Ovary (tissue), 9 donors: ENCODE results near the gene RHBDD2. TPM values are rescaled to one million over a fixed set of nuclear protein-coding genes. Genes with fewer than 3 reads are reported as not detected.
"Not testable (repeated sequence)": the region's sequence is repeated elsewhere in the genome, so short reads cannot be mapped to it uniquely, and the experiment has no call there.

Source experiments
- DNase-seq, 5 donors: peaks; one replicate each; pipeline ENCODE4 v3.0.0-alpha.2; 2019 to 2020
- H3K27ac ChIP-seq, 2 donors: fragments of 200-600 bp; one replicate each; pipeline versions ENCODE4 v1.5.1 to v1.8.0; 2019 to 2022
- H3K27me3 ChIP-seq: fragments of 200-600 bp; one replicate; pipeline ENCODE4 v1.8.0; 2022
- H3K36me3 ChIP-seq: fragments of 200-600 bp; sonication (generic); one replicate; pipeline ENCODE4 v1.5.1; 2019
- H3K4me1 ChIP-seq: one replicate; pipeline ENCODE4 v1.8.1; 2013; ENCODE audit warnings: mild to moderate bottlenecking, moderate library complexity; ENCODE audit not compliant: insufficient read depth
- H3K4me3 ChIP-seq: fragments of 200-600 bp; sonication (generic); one replicate; pipeline ENCODE4 v1.5.1; 2017
- H3K9me3 ChIP-seq, 2 donors: fragments of 200-600 bp in 1 of 2; sonication (generic) in 1 of 2; one replicate each; pipeline versions ENCODE4 v1.5.1 to v1.8.1; 2013 to 2019; ENCODE audit warnings: mild to moderate bottlenecking in 1 of 2, moderate library complexity in 1 of 2
- EP300 ChIP-seq: sonication (generic); formaldehyde crosslinking; IDR thresholded peaks from one replicate; pipeline ENCODE4 v1.6.1; 2017; ENCODE audit warnings: antibody characterized with exemption
- POLR2A ChIP-seq: fragments of 450-650 bp; IDR thresholded peaks from one replicate; pipeline ENCODE4 v1.6.1; 2017; ENCODE audit warnings: antibody characterized with exemption, mild to moderate bottlenecking, moderate library complexity
- WGBS, 3 donors: extraction: QIAGEN DNeasy Blood & Tissue Kit in 1 of 3; methylation state at CpG; one replicate each; pipeline versions ENCODE4 v1.1.5 to v1.1.7; 2013 to 2017; 5-methylcytosine and 5-hydroxymethylcytosine counted together
- intact Hi-C, 4 donors: fragments of 100-400 bp; cut with DNase I; formaldehyde crosslinking; loops; one replicate each; pipeline versions ENCODE4 v1.11.0 to v1.15.1; 2022 to 2023
- polyA plus RNA-seq, 2 donors: library from polyadenylated mRNA; stranded (reverse); fragments of 200-250 nt in 1 of 2; fragments of 350-450 nt in 1 of 2; fragmentation: Illumina TruSeq in 1 of 2; extraction: RNeasy Lipid Tissue Mini Kit (QIAGEN cat#74804) in 1 of 2; gene quantifications; one replicate each; pipeline ENCODE4 v1.2.3, GENCODE V29; 2013 to 2014
- total RNA-seq, 7 donors: library from RNA; depleted of rRNA in 2 of 7; stranded (reverse); fragments of >200 nt in 2 of 7; fragmentation: NEBNext Ultra II Directional in 3 of 7; extraction: Animal tissue kit (Norgen Biotek cat#: 25700) in 3 of 7; gene quantifications; one replicate each; pipeline versions ENCODE4 v1.1.0 to v1.2.4, GENCODE V29; 2016 to 2023
- TF ChIP-seq, protein P1 (sequence below), 3 donors: fragments of 450-650 bp in 2 of 3; fragments of 200-600 bp in 1 of 3; IDR thresholded peaks; one replicate each; pipeline versions ENCODE4 v1.5.1 to v1.8.0; 2016 to 2022; ENCODE audit warnings: antibody characterized with exemption in 3 of 3, mild to moderate bottlenecking in 1 of 3
- donor health status: DM: no; HTN: no; CAD: no; lungs with moderate emphysema.
- donor health status: DM: no; HTN: no; CAD: no.
- donor health status: Bipolar disorder and iron deficiency.
- donor health status: DM: yes; HTN: yes; CAD: no.
- donor health status: DM: no; HTN: no; CAD: no.
- donor health status: DM: yes; HTN: yes; CAD: no.

Gene RHBDD2
- total and polyA plus RNA-seq, 9 donors, result 26.6 to 99.3 (median 70.0) TPM

DNA sequence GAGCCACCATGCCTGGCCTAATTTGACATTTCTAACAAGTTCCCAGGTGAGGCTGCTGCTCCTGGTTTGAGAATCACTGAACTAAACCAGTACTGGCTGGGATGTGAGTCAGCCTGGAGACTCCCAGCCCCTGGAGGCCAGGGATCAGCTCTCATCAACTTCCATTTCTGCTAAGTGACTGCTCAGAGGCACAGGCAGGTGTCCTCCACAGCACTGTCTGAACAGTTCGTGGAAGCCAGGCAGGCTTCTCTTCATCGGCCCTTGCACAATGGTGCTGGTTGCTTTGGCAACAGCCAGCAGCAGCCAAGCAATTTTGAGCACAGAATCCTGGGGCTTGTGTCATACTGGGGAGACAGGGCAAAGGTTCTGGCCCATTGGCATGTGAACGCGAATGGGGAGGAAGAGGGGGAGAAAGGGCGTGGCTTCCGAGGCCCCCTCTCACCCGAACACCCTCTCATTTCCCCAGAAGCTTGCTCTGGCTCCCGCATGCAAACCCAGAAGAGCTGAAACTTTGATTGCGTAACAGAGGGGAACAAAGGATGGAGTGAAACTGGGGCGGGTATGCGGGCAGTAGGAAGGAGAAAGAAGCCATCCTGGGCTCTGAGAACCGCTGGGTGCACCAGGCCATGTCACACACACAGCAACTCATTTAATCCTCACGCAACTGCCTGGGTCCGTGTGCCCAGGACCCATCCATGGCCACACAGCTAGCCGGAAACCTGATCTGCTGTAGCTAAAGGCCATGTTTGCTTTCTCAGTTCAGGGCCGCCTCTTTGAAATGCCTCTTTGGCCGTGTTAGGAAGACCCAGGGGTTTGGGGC lies 27.2 kb downstream of the RHBDD2 start:
- Histone ChIP-seq H3K27me3 (no peaks in the 10 kb centered on the region), H3K9me3 (no peaks in the 10 kb centered on the region), H3K27ac (peak overlapping the region in 1 of 2 donors; percentile 69), H3K4me3 (no peak overlapping the region), H3K4me1 (peaks cover 7% of the 10 kb centered on the region), H3K36me3 (no peaks in the 10 kb centered on the region)
- WGBS, 3 donors, result 20 to 28% (median 28%) methylated on average over 17 of the region's 17 CpGs
- intact Hi-C loops, result no loop called here
- TF ChIP-seq POLR2A (no peak), EP300 (peak; percentile 68)
- TF ChIP-seq, protein P1, sequence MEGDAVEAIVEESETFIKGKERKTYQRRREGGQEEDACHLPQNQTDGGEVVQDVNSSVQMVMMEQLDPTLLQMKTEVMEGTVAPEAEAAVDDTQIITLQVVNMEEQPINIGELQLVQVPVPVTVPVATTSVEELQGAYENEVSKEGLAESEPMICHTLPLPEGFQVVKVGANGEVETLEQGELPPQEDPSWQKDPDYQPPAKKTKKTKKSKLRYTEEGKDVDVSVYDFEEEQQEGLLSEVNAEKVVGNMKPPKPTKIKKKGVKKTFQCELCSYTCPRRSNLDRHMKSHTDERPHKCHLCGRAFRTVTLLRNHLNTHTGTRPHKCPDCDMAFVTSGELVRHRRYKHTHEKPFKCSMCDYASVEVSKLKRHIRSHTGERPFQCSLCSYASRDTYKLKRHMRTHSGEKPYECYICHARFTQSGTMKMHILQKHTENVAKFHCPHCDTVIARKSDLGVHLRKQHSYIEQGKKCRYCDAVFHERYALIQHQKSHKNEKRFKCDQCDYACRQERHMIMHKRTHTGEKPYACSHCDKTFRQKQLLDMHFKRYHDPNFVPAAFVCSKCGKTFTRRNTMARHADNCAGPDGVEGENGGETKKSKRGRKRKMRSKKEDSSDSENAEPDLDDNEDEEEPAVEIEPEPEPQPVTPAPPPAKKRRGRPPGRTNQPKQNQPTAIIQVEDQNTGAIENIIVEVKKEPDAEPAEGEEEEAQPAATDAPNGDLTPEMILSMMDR (IDR thresholded peaks at IDR 0.05), result no peak
- peak; percentile 57 to 89 (median 81) for DNase-seq

DNA sequence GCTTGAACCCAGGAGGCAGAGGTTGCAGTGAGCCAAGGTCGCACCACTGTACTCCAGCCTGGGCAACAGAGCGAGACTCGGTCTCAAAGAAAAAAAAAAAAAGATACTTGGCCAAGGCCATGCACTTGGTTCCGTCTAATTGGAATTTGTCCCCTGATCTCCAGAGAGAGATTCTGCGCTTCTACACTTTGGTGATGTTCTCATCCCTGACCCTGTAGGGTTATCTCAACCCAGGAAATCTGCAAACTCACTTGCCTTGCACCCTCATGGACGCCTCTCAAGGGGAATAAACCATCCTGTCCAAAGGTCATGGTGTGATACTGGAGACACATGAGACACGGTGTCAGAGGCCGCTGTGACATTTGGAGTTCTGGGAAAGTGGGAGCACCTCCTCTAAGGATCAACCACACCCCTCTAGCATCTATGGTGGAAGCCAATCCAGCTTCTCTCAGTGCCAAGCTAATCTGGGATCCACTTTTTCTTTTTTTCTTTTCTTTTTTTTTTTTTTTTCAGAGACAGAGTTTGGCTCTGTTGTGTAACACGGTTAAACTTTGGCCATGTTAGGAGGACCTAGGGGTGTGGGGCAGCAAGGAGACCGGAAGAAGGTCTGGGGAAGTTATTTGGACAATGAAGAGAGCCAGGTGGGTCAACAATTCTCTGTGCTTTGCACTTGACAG lies 28.3 kb downstream of the RHBDD2 start:
- intact Hi-C loops, result no loop called here
- Histone ChIP-seq H3K27ac (no peak overlapping the region), H3K9me3 (no peaks in the 10 kb centered on the region), H3K27me3 (no peaks in the 10 kb centered on the region), H3K4me3 (no peak overlapping the region), H3K4me1 (peaks cover 7% of the 10 kb centered on the region), H3K36me3 (no peaks in the 10 kb centered on the region)
- TF ChIP-seq, protein P1 (IDR thresholded peaks at IDR 0.05), result no peak
- TF ChIP-seq POLR2A (no peak), EP300 (no peak)
- 66 to 76% (median 73%) methylated on average over 10 of the region's 10 CpGs for WGBS, 3 donors
- DNase-seq, result no peak

DNA sequence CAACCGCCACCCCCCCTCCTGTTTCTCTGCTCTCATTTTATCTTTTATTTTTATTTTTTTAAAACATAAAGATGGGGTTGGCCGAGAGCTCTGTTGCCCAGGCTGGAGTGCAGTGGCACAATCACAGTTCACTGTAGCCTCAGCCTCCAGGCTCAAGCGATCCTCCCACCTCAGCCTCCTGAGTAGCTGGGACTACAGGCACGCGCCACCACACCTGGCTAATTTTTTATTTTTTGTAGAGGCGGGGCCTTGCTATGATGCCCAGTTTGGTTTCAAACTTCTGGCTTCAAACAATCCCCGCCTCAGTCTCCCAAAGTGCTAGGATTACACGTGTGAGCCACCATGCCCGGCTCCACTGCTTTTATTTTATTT lies 28.8 kb downstream of the RHBDD2 start:
- DNase-seq, intact Hi-C loops, H3K36me3 ChIP-seq, H3K27ac ChIP-seq, H3K27me3 ChIP-seq, H3K4me1 ChIP-seq, H3K9me3 ChIP-seq, H3K4me3 ChIP-seq: not testable (repeated sequence)
- WGBS, 3 donors, result 84 to 89% (median 89%) methylated on average over 9 of the region's 9 CpGs

DNA sequence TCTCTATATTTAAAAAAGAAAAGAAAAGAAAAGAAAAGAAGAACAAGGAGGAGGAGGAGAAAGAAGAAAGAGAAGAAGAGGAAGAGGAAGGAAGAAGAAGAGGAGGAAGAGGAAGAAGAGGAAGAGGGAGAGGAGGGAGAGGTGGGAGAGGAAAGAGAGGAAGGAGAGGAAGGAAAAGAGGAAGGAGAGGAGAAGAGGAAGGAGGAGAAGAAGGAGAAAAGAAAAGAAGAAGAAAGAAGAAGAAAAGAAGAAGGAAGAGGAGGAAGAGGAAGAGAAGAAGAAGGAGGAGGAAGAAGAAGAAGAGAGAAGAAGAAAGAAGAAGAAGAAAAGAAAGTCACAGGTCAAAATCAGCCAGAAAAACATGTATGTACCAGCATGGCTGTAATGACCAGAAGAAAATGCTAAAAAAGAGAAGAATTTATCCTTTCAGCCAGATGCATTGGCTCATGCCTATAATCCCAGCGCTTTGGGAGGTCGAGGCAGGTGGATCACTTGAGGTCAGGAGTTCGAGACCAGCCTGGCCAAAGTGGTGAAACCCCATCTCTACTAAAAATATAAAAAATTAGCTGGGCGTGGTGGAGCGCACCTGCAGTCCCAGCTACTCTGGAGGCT lies 30.8 kb downstream of the RHBDD2 start:
- no peaks in the 10 kb centered on the region for H3K36me3 ChIP-seq
- WGBS, 3 donors, result 90 to 94% (median 94%) methylated on average over 5 of the region's 5 CpGs
- H3K4me1 ChIP-seq, result peaks cover 12% of the 10 kb centered on the region
- H3K4me3 ChIP-seq, result no peak overlapping the region
- H3K9me3 ChIP-seq, result no peaks in the 10 kb centered on the region
- no peak for TF ChIP-seq POLR2A
- TF ChIP-seq, protein P1 (IDR thresholded peaks at IDR 0.05), result no peak
- no peak for TF ChIP-seq EP300
- no peak overlapping the region for H3K27ac ChIP-seq
- intact Hi-C loops, result no loop called here
- H3K27me3 ChIP-seq, result no peaks in the 10 kb centered on the region
- DNase-seq, result no peak

DNA sequence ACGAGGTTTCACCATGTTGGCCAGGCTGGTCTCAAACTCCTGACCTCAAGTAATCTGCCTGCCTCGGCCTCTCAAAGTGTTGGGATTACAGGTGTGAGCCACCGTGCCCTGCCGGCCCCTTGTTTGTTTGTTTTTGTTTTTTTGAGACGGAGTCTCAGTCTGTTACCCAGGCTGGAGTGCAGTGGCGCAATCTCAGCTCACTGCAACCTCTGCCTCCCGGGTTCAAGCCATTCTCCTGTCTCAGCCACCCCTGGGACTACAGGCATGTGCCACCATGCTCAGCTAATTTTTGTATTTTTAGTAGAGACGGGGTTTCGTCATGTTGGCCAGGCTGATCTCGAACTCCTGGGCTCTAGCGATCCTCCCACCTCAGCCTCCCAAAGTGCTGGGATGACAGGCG lies 32.4 kb downstream of the RHBDD2 start:
- H3K27me3 ChIP-seq, H3K4me3 ChIP-seq, H3K27ac ChIP-seq, H3K9me3 ChIP-seq, DNase-seq, H3K4me1 ChIP-seq, H3K36me3 ChIP-seq, intact Hi-C loops: not testable (repeated sequence)
- 75 to 84% (median 76%) methylated on average over 12 of the region's 12 CpGs for WGBS, 3 donors
